Stimulated activated CD4-positive, alpha-beta T cell treated with anti-CD3 and anti-CD28 coated beads, Interleukin-1b, Interleukin-23, amount 100 ng/mL, for 4 hours (primary cell): ENCODE results near the gene ACKR2.

ENCODE experiments used
- DNase-seq, 2 donors: peaks; one replicate each; pipeline ENCODE4 v3.0.0-alpha.2; 2020; ENCODE audit warnings: low read depth in 2 of 2

The ACKR2 gene

DNA sequence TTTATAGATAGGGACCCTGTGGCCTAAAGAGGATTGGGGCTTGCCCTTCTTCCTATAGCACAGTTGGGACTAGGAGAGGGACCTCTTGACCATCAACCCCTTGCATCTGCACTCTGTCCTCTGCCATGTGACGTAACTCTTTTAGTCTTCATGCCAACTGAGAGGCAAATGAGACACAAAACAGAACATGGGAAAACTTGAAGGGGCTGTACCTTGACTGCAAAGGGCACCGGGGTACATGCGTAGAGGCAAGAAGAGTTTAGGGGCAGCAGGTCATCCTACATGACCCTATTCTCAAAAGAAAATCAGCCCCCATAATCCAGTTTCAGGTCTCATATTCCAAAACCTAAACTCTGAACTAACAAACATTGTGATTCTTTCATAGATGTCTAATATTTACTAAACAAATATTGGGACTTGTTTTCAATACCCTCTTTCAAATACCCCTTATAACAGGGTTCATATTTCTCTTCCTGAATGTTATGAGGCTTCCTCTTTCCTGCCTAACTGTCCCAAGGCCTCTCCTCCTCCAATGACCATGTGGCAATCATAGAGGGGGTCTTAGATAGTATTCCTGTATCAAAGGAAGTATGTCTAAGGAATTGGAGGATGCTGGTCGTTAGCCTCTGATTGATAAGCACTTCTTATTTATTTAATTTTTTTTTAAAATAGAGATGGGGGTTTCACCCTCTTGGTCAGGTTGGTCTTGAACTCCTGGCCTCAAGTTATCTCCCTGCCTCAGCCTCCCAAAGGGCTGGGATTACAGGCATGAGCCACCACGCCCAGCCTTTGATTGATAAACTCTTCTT is 20.6 kb downstream of the ACKR2 start:
- no peak for DNase-seq

DNA sequence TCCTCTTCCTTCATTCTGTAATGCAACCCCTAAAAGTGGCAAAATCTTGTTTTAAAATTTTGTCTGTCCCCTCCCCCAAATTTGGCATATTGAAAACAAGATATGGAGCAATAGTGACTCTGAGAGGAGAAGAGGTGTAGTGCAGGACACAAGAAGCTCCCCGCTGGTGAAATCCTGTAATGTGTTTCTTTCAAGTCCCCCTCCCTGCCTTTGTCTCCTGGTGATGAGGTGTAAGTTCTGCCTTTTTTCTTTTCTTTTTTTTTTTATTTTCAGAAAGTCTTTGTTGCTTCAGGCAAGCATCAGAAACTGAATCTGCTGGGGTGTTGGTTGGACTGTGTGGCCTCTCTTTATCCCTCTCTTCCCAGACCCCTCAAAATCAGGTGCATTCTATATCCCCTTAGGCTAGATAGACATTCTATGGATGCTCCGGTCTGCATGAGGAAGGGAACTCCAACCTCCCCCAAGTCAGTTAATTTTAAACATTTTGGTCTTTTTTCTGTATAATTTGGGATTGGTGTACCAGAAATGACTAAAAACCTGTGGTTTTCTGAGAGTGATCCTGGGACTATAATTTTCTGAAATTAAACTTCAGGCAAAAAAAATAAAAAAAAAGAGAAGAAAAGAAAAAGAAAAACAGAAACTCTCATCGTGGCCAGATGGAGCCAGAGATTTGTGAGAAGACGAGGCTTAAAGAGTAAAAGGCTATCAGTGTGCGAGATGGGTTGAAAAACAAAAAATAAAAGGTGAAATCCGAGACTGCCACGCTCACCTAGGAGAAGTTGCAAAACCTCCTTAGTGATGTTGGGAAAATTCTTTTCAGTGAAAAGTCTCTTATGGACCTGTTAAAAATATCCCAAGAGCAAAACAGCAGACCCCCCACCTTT is 21.4 kb downstream of the ACKR2 start:
- no peak for DNase-seq

DNA sequence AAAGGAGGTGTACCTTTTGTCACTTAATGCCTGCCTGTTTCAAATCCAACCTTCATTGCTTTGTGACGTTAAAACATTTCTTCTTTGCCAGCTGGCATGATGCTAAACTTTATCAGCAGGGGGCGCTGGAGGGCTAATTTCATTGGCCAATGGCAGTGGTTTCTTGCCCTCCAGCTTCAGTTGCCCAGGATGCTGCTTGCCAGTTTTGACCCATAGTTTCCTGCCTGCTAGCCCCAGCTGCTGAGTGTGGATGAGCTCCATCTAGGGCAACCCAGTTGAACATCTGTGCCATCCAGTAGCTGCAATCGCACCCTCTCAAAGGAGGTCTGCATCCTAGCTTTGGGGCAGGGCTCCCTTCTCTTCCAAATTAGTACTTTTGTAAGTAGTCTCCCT is 22.1 kb downstream of the ACKR2 start:
- DNase-seq: peak; percentile 54 to 65

DNA sequence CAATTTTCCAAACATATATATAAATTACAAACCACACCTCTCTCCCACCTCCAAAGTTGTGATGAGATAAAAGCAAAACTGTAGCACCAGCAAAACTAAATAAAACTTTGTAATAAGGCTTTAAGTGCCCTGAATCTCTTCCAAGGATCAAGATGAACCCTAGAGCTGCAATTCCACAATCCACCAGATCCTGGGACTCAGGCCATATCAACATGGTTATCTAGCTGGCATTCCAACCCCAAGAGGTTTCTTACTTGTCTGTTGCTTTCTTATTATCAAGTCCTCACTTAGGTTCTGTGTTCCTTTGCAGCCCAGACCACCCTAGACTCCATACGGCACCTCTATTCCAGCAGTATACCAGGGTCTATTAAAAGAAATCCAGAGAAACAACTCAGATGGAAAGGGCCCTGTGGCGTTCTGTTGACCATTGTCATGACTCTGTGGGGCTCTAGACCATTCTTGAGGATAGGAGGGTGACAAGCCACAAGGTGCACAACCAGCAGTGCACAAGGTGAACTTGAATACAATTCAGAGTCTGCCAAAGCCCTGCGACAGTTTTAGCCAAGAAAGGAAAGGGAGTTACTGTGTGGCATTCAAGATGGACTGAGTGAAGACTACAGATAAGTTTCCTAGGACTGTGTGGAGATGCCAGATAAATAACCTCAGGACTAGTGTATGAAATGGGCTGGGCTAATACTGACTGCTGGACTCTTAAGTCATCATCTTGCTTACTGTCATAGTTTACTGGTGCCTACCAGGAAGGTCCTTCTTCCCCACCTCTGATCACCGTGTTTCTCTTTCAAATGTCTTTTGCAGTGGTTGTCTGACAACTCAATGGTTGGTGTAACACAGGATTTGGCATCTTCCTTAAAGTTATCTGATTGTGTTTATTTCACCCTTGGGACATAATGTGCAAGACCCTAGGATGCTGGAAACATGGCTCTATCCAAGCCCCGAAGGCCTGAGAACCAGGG is 27.2 kb downstream of the ACKR2 start:
- DNase-seq: no peak

DNA sequence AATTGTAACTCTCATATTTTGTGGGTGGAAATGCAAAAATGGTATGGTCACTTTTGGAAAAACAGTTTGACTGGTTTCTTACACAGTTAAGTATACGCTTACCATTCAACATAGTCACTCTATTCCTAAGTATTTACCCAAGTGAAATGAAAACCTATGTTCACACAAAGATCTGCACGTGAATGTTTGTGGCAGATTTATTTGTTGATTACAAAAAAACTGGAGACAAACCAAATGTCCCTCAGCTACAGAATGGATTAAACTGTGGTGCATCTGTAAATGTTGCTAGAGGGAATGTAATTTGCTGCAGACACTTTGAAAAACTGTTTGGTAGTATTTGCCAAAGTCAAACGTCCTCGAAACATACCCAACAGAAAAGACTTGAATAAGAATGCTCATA is 29.3 kb downstream of the ACKR2 start:
- no peak for DNase-seq

DNA sequence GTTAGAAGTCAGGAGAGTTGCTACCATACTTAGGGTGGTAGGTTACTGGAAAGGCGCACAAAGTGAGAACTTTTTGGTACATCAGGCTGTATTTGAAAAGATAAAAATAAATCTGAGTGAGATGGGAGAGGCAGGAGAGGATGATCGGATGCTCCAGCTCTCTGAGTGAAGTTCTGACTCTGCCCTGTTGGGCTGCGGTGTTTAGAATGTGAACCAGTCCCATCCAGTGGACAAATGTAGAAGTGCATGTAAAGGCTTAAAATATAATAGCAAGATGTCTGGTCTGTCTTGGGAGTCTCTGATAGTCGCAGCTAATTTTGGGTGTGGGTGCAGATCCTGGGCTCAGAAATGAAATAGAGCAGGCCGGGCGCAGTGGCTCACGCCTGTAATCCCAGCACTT is 30.4 kb downstream of the ACKR2 start:
- no peak for DNase-seq

DNA sequence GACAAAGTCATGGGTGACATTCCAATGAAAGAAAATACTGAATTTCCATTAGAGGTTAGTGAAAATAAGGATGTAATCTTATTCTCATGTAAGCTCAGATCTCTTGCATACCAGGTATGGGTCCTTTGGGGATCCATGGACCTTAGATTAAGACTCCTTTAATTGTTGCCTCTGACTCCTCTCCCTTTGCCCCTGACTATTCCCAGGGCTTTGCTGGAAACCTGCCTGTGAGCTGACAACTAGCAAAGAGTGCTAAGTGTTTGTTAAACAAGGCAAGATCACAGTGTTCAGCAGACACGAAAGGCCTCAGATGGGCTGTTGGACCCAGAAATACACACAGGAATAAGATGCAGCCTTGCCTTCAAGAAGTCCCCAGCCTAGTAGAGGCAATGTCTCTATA is 32.1 kb downstream of the ACKR2 start:
- no peak for DNase-seq

DNA sequence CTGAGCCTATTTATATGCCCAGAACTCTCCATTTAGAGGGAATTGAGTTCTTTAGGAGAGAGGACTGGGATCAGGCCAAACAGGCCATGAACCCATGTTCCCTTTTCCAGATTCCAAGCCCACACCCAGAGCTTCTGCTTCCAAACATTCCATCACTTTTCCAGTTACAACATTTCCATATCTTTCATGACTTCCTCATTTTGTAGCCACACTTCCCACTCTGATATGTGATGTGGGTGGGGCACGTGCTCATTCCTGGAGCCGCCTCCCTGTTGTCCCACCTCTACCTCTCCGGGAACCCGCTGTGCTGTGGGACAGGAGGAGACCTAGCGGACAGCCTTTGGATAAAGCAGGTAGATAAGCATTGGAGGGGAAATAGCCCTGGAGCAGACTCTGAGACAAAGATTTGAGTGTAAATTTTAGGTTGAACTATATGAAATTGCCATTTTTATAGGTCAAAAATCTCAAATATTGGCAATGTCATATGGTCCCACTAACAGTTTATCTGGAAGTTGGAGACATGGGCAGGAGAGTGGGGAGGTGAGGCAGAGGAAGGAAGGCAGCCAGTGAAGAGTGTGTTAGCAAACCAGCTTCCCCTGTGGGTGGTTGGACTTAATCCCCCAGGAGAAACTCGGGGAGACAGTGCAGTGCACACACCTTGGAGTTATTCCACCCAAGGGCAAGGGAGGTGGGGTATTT is 34.6 kb downstream of the ACKR2 start:
- DNase-seq: no peak

DNA sequence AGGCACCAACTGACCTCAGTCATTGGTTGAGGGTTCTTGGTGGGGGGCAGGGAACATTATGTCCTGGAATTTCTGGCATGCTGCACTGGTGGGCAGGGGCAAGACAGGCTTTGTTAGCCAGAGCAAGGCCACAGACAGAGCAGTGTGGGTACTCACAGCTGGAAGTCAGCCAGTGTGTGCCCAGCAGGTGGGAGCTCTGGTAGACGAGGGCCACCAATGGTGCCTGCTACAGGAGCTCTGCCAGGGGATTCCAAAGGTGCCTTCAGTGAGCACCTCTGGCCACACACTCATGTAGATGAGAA is 35.1 kb downstream of the ACKR2 start:
- no peak for DNase-seq

DNA sequence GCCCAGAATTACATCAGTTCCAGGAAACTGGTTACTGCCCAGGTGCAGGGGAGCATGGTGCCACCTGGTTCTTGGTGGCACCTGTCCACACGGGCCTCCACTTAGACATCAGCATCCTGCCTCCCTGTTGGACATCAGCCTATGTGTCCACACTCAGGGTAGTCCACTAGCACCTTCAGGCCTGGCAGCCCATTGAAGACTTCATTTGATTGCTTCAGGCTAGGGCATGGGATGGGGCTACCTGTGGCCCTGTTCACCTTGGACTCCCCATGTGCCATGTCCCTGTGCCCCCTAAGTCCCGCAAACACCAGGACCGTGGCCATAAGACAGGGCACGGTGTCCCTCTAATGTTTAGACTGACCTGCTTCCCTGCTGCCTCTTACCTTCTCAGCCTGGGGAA is 35.6 kb downstream of the ACKR2 start:
- no peak for DNase-seq

DNA sequence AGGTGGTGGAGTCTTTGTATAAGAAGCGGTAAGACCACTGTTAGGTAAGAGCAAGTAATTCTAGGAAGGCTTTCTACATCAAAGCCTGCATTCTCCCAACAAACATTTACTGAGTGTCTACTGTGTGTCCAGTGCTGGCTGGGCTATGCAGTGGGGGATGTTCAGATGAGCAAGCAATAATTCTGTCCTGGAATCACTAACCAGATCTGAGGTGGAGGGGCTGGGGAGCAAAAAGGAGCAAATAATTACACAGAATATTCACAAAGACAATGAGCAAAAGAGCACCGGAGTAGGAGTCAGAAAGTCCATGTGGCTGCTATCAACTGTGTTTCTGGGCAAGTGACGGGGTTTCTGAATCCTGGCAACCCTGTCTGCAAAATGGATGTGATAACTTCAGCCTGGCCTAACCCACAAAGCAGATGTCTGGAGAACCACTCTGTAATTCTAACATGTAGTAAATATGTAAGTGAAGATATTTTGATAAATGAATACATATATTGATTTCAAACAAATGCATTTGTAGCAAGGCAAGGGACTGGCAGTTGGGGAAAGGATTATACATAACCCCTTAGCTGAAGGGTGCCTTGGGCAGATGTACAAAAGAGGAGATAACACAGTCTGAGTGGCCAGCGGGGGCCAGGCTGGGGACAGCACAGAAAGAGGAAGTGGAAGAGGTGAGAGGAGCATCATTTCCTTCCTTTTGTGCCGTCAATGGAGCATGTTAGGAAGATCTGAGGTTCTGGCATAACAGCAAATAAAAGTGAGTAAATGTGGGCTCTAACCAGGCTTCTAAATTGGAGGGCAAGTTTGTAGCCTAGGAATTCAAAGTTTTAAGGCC is 37.7 kb downstream of the ACKR2 start:
- no peak for DNase-seq

DNA sequence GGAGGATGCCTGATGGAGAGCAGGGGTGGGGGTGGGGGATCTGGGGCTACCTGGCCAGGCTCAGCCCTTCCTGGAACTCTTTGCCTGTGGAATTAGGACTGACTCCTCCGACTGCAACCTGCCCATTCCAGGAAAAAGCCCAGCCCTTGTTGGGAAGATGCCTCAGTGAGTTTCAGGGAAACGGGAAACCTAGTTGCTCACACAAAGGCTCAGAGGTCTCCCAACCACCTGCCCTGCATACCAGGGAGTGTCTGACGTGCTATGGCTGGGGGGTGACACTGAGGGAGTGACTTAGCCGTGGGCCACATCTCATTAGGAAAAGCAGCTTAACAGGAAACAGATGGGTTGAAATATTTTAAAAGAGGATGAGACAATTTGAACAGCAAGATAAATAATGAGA is 38.5 kb downstream of the ACKR2 start:
- DNase-seq: no peak

DNA sequence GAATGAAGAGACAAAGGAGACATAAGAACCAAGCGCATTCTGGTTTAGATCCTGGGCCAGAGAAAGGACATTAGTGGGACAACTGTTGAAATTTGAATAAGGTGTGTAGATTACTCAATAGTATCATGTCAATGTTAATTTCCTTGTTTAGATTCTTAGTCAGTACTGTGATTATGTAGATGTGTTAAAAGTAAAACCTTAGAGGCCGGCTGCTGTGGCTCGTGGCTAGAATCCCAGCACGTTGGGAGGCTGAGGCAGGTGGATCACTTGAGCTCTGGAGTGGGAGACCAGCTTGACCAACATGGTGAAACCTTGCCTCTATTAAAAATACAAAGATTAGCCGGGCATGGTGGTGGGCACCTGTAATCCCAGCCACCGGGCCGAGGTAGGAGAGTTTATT is 39.8 kb downstream of the ACKR2 start:
- DNase-seq: no peak

DNA sequence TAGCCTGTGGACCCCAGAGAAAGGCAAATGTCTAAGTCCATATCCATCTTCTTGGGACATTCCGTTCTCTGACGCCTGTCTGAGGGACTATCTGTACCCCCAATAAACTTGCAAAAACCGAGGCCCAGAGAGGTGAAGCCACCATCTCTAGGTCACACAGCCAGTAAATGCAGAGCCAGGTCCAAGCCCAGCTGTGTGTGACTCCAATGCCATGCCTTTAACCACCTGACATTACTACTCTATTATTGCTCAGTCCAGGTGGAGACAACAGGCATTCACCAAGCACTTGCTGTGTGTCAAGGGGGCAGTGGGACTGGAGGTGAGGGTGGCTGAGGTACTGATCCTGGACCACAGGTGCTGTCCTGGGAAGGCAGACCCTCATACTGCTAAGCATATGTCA is 41.0 kb downstream of the ACKR2 start:
- no peak for DNase-seq

DNA sequence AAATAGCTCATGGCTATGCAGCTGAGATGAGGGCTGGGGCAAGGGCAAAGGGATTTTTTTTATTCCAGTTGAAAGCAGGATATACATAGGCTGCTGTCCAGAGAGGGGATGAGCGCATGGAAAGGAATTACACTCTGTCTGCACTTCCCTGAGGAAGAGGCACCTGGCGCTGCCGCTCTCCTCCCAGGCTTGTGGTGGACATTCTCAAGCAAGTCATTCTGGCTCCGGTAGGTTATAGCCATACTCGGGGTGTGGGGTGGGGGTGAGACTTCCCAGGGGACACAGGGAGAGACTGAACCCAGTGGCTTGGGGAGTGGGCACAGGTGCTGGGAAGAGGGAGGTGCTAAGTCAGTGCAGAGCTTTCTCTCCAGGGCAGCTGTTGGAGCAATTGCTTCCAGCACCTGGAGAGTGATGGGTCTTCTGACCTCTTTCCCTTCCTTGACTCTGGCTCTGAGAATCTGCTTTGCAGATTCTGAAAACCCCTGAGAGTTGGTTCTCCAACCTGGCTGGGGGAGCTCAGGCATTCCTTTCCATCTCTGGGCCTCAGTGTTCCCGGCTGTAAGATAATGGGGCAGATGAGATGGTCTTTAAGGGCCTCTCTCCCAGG is 42.1 kb downstream of the ACKR2 start:
- no peak for DNase-seq

DNA sequence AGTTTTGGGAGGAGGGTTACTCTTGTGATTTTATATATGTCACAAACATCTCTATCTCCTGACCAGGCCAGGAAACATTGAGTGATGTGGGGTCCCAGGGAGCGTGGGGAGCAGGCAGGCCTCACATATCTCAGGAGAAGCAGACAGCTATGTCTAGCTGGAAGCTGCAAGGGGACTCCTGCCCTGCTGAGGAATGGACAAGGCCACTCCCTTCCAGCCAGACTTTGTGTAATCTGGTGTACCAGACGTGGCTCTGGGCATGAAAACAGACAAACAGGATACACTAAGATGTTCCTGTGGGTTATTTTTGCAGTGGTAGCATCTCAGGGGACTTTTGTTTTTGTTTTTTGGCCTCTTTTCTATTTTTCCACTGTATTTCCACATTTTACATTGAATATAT is 43.2 kb downstream of the ACKR2 start:
- DNase-seq: no peak

DNA sequence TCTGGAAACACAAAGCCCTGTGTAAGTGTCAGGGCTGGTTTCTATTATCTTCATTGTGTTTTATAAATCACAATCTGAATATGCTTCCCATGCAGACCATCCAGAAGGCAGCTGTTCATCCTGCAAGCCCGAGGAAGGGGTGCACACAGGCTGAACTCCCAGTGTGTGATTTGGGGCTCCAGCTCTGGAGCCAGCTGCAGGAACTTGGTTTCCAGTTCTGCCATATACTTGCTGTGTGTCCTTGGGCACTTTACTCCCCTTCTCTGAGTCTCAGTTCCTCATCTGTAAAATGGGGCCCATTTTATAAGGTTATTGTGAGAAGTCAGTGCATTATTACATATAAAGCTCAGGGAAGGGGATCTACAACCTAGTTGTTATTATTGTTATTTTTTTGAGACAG is 43.8 kb downstream of the ACKR2 start:
- DNase-seq: no peak

DNA sequence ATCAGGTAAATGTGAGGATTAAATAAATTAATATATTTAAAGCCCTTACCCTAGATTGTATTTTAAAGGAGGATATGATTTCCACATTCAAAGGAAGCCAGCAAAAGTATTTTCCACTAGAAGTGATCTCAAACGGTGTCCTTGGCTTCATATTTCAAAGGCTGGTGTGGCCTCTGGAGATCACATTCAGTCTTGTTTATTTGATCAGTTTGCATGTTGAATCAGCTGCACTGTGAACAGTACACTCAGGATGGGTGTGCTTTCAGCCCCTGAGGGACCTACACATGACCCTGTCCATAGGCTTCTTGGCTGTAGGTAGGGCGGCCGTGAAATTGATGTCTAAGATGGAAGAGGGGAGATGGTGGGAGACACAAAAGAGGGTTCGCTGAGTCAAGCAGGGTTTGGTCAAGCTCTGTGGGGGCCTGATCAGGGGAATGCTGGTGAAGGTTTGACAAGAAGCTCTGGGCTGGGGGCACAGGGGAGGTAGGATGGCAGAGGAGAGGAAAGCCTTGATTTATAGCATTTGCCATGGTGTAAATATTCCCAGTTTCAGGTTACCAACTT is 44.6 kb downstream of the ACKR2 start:
- no peak for DNase-seq

DNA sequence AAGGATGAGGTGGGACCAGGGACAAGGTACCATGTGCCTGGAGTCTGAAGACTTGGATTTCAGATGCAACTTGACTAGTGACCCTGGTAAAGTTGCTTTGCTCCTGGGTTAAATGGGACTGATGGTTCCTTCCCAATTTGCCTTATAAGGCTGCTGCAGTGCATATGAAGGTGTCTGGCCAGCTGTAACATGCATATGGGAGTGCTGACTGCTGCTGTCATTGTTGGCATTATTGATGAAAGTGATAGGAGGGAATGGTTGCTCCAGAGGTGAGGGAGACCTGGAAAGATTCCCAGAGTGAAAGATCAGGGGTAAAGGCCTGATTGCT is 45.9 kb downstream of the ACKR2 start:
- DNase-seq: no peak
